ENCODE measurements around the gene LILRB5. TPM values are rescaled to one million over a fixed set of nuclear protein-coding genes. Genes with fewer than 3 reads are reported as not detected.
A peak's percentile ranks its signal among the peaks of the same experiment; 100 is the strongest.
"Not testable (repeated sequence)": the region's sequence is repeated elsewhere in the genome, so short reads cannot be mapped to it uniquely, and the experiment has no call there.

Gene LILRB5
- total and polyA plus RNA-seq, 2 donors from 2014 or later, result 1.1 to 5.9 TPM

GRCh38 chr19:54248016-54248601 lies 9.0 kb downstream of the LILRB5 start:
- Histone ChIP-seq H3K36me3 (ENCODE audit: control insufficient read depth in 2 of 3, insufficient read depth in 3 of 3, low read length in 3 of 3) (no peaks in the 10 kb centered on the region), H3K27me3 (ENCODE audit: control insufficient read depth, insufficient read depth, low read length) (no peaks in the 10 kb centered on the region), H3K4me1 (ENCODE audit: control insufficient read depth in 2 of 3, insufficient read depth in 2 of 3, low read depth in 1 of 3, low read length in 3 of 3) (no peaks in the 10 kb centered on the region), H3K4me3 (ENCODE audit: low read length in 3 of 3) (no peak overlapping the region), H3K9me3 (ENCODE audit: control insufficient read depth in 2 of 3, insufficient read depth in 1 of 3, low read length in 3 of 3) (no peaks in the 10 kb centered on the region), H3K9ac (ENCODE audit: low read length in 3 of 3) (no peak overlapping the region), H3K27ac (ENCODE audit: low read depth in 2 of 2, low read length in 2 of 2) (no peak overlapping the region)
- FAIRE-seq (no peak), DNase-seq (peak in 2 of 5 donors; percentile 14 to 44)
- TF ChIP-seq CTCF (IDR thresholded peaks at IDR 0.05; ENCODE audit: borderline replicate concordance, extremely low read depth, insufficient read depth), result no peak
- intact Hi-C loops (cut with DNase I), result no loop called here

DNA sequence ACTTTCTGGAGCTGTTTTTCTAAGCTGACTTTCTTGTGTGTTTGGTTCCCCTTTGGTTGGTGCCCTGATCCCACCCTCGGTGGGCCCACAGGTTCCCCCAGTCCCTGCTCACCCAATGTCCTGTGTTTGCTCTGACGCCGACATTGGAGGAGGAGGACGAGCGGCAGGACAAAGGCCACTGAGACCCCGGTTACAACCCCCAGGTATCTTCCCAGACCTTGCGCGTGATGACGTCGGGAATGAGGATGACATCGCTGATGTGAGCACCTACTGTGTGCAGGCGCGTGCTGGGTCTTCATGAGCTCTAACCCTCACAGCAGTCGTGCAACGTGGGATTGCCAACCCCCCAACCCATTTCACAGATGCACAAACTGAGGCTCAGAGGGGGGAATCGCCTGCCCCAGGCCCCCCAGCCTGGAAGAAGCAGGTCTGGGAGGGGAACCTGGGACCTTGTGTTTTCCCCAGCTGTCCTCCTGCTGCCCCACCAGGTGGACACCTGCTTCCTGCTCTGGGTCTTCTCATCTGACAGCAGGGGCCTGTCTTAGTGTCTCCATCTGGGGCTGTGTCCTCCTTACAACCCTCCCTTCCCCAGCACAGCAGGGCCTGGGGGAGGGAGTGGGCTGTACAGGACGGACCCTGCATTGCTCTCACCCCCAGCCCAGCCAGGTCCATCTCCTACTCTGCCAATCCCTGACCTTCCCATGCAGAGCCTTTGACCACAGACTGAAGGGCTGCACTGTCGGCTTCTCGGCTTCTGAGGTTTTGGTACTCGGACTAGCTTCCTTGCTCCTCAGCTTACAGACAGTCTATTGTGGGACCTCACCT lies 9.8 kb downstream of the LILRB5 start:
- Histone ChIP-seq H3K9me3 (ENCODE audit: control insufficient read depth in 2 of 3, insufficient read depth in 1 of 3, low read length in 3 of 3) (no peaks in the 10 kb centered on the region), H3K9ac (ENCODE audit: low read length in 3 of 3) (no peak overlapping the region), H3K4me1 (ENCODE audit: control insufficient read depth in 2 of 3, insufficient read depth in 2 of 3, low read depth in 1 of 3, low read length in 3 of 3) (no peaks in the 10 kb centered on the region), H3K27ac (ENCODE audit: low read depth in 2 of 2, low read length in 2 of 2) (no peak overlapping the region), H3K36me3 (ENCODE audit: control insufficient read depth in 2 of 3, insufficient read depth in 3 of 3, low read length in 3 of 3) (no peaks in the 10 kb centered on the region), H3K27me3 (ENCODE audit: control insufficient read depth, insufficient read depth, low read length) (no peaks in the 10 kb centered on the region), H3K4me3 (ENCODE audit: low read length in 3 of 3) (no peak overlapping the region)
- TF ChIP-seq CTCF (IDR thresholded peaks at IDR 0.05; ENCODE audit: borderline replicate concordance, extremely low read depth, insufficient read depth), result no peak
- intact Hi-C loops (cut with DNase I), result no loop called here
- no peak for DNase-seq
- FAIRE-seq, result no peak

DNA sequence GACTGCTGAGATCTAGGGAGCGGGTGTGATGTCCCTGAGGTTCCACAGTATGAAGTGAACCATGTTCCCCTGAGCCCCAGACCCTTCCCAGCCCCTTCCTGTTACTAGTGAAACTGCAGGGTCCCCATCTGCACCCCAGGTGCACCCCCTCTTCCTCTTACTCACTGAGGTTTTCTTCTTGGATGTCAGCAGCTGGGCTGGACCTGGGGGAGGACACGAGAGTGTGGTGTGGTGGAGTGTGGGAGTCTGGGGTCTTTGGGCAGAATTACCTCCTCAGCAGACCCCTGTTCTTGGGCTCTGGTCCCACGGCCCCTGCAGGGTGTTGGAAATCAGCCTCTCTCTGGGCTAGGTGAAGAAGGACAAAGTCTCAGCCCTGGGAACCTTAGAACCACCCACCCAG lies 11.1 kb downstream of the LILRB5 start:
- DNase-seq (no peak), FAIRE-seq (no peak)
- intact Hi-C loops (cut with DNase I), result no loop called here
- no peak overlapping the region for H3K9ac ChIP-seq (ENCODE audit: low read length in 3 of 3)
- no peaks in the 10 kb centered on the region for H3K27me3 ChIP-seq (ENCODE audit: control insufficient read depth, insufficient read depth, low read length)
- no peak overlapping the region for H3K4me3 ChIP-seq (ENCODE audit: low read length in 3 of 3)
- H3K9me3 ChIP-seq (ENCODE audit: control insufficient read depth in 2 of 3, insufficient read depth in 1 of 3, low read length in 3 of 3), result no peaks in the 10 kb centered on the region
- no peaks in the 10 kb centered on the region for H3K4me1 ChIP-seq (ENCODE audit: control insufficient read depth in 2 of 3, insufficient read depth in 2 of 3, low read depth in 1 of 3, low read length in 3 of 3)
- H3K27ac ChIP-seq (ENCODE audit: low read depth in 2 of 2, low read length in 2 of 2), result no peak overlapping the region
- H3K36me3 ChIP-seq (ENCODE audit: control insufficient read depth in 2 of 3, insufficient read depth in 3 of 3, low read length in 3 of 3), result no peaks in the 10 kb centered on the region
- TF ChIP-seq CTCF (IDR thresholded peaks at IDR 0.05; ENCODE audit: borderline replicate concordance, extremely low read depth, insufficient read depth), result no peak

DNA sequence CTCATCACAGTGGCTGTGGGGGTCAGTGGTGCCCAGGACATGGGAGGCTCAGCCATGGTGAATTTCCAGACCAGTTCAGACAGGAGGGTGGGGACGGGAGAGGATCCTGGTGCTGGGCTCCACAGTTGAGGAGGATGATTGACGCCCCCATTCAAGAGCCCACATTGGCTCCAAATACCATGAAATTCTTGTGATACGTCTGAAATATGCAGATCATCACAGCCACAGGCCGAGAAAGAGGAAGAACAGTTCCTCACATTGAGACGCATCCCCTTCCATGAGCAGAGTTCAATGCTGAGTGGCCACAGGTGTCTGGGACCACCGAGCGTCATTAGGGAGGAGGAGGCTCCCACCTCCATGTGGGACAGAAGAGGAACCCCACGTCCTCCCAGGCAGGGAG lies 13.3 kb downstream of the LILRB5 start:
- H3K9ac ChIP-seq (ENCODE audit: low read length in 3 of 3); H3K4me1 ChIP-seq (ENCODE audit: control insufficient read depth in 2 of 3, insufficient read depth in 2 of 3, low read depth in 1 of 3, low read length in 3 of 3); H3K27me3 ChIP-seq (ENCODE audit: control insufficient read depth, insufficient read depth, low read length); intact Hi-C loops (cut with DNase I); H3K4me3 ChIP-seq (ENCODE audit: low read length in 3 of 3); H3K27ac ChIP-seq (ENCODE audit: low read depth in 2 of 2, low read length in 2 of 2); H3K9me3 ChIP-seq (ENCODE audit: control insufficient read depth in 2 of 3, insufficient read depth in 1 of 3, low read length in 3 of 3); H3K36me3 ChIP-seq (ENCODE audit: control insufficient read depth in 2 of 3, insufficient read depth in 3 of 3, low read length in 3 of 3); FAIRE-seq: not testable (repeated sequence)
- DNase-seq, result peak in 1 of 5 donors; percentile 1

GRCh38 chr19:54242646-54243045 lies 14.4 kb downstream of the LILRB5 start, which contains the start of gene LILRA6:
LILRA6 (minus strand) TSS chr19:54242790.
- peak in 1 of 5 donors; percentile 18 for DNase-seq
- H3K27me3 ChIP-seq (ENCODE audit: control insufficient read depth, insufficient read depth, low read length); H3K27ac ChIP-seq (ENCODE audit: low read depth in 2 of 2, low read length in 2 of 2); intact Hi-C loops (cut with DNase I); FAIRE-seq; H3K4me1 ChIP-seq (ENCODE audit: control insufficient read depth in 2 of 3, insufficient read depth in 2 of 3, low read depth in 1 of 3, low read length in 3 of 3); H3K9ac ChIP-seq (ENCODE audit: low read length in 3 of 3); H3K9me3 ChIP-seq (ENCODE audit: control insufficient read depth in 2 of 3, insufficient read depth in 1 of 3, low read length in 3 of 3); H3K36me3 ChIP-seq (ENCODE audit: control insufficient read depth in 2 of 3, insufficient read depth in 3 of 3, low read length in 3 of 3); H3K4me3 ChIP-seq (ENCODE audit: low read length in 3 of 3): not testable (repeated sequence)

- not testable (repeated sequence) for FAIRE-seq; H3K27ac ChIP-seq (ENCODE audit: low read depth in 2 of 2, low read length in 2 of 2); H3K4me3 ChIP-seq (ENCODE audit: low read length in 3 of 3)
These were observed 14.8 kb downstream of the LILRB5 start for GRCh38 chr19:54242234-54242633.

More at GRCh38 chr19:54242234-54242633, 14.8 kb downstream of the LILRB5 start:
- DNase-seq; H3K4me1 ChIP-seq (ENCODE audit: control insufficient read depth in 2 of 3, insufficient read depth in 2 of 3, low read depth in 1 of 3, low read length in 3 of 3); H3K9me3 ChIP-seq (ENCODE audit: control insufficient read depth in 2 of 3, insufficient read depth in 1 of 3, low read length in 3 of 3); H3K9ac ChIP-seq (ENCODE audit: low read length in 3 of 3); H3K27me3 ChIP-seq (ENCODE audit: control insufficient read depth, insufficient read depth, low read length); H3K36me3 ChIP-seq (ENCODE audit: control insufficient read depth in 2 of 3, insufficient read depth in 3 of 3, low read length in 3 of 3); intact Hi-C loops (cut with DNase I): not testable (repeated sequence)

Data from kidney (tissue), 14 donors.